Measurements from ENCODE around the gene IL11RA.

IL11RA gene

GRCh38 chr9:34656992-34657391 lies 5.0 kb downstream of the IL11RA start:
- TF ChIP-seq FOXK2 (IDR thresholded peaks at IDR 0.05), result no peak
- no peak for TF ChIP-seq BHLHE40 (IDR thresholded peaks at IDR 0.05; ENCODE audit: borderline replicate concordance)
- no peak for TF ChIP-seq SUZ12 (IDR thresholded peaks at IDR 0.05)
- no peak for TF ChIP-seq FOXM1 (IDR thresholded peaks at IDR 0.05; ENCODE audit: borderline replicate concordance)
- TF ChIP-seq HDGF (IDR thresholded peaks at IDR 0.05; ENCODE audit: borderline replicate concordance), result no peak
- TF ChIP-seq PKNOX1 (IDR thresholded peaks at IDR 0.05), result no peak
- TF ChIP-seq ZNF384 (IDR thresholded peaks at IDR 0.05), result no peak
- TF ChIP-seq L3MBTL2 (conservative IDR thresholded peaks at IDR 0.05), result no peak
- TF ChIP-seq TARDBP (IDR thresholded peaks at IDR 0.05), result no peak
- no peak for TF ChIP-seq ELF4 (IDR thresholded peaks at IDR 0.05)
- no peak for TF ChIP-seq SP1 (IDR thresholded peaks at IDR 0.05)
- TF ChIP-seq LEF1 (IDR thresholded peaks at IDR 0.05; ENCODE audit: borderline replicate concordance), result no peak
- TF ChIP-seq ARNT (IDR thresholded peaks at IDR 0.05), result no peak
- no peak for TF ChIP-seq NFRKB (IDR thresholded peaks at IDR 0.05)
- no peak for TF ChIP-seq CTBP1 (IDR thresholded peaks at IDR 0.05; ENCODE audit: borderline replicate concordance)
- no peak for TF ChIP-seq FOXA1 (IDR thresholded peaks at IDR 0.05)
- ChIA-PET POLR2A (interaction anchor here (1.4 kb wide), 1 partner anchor 19 kb away, joined by 3 read pairs; the partner anchor contains the start of gene SIGMAR1), CTCF (no interaction called here)
- DNase-seq (ENCODE audit: extremely low spot score), result no peak

GRCh38 chr9:34658461-34658860 lies 6.5 kb downstream of the IL11RA start:
- ChIA-PET CTCF (no interaction called here), POLR2A (no interaction called here)
- no peak for TF ChIP-seq BHLHE40 (IDR thresholded peaks at IDR 0.05; ENCODE audit: borderline replicate concordance)
- no peak for DNase-seq (ENCODE audit: extremely low spot score)

- DNase-seq (ENCODE audit: extremely low spot score), result no peak
- no peak for TF ChIP-seq ARNT (IDR thresholded peaks at IDR 0.05)
- TF ChIP-seq HDGF (IDR thresholded peaks at IDR 0.05; ENCODE audit: borderline replicate concordance), result no peak
- TF ChIP-seq NFRKB (IDR thresholded peaks at IDR 0.05), result no peak
- no peak for TF ChIP-seq TARDBP (IDR thresholded peaks at IDR 0.05)
- ChIA-PET CTCF (no interaction called here), POLR2A (interaction anchor here (1.2 kb wide), 1 partner anchor 21 kb away, joined by 3 read pairs; no protein-coding TSS in a partner anchor)
Measured at GRCh38 chr9:34659592-34660253, 7.7 kb downstream of the IL11RA start.

GRCh38 chr9:34662526-34663302 lies 10.7 kb downstream of the IL11RA start, which contains the start of gene CCL27:
Gene CCL27 (minus strand): TSS chr9:34662657. CDS start chr9:34662633, 24 bp downstream.
- no peak for TF ChIP-seq CTBP1 (IDR thresholded peaks at IDR 0.05; ENCODE audit: borderline replicate concordance)
- TF ChIP-seq HDGF (IDR thresholded peaks at IDR 0.05; ENCODE audit: borderline replicate concordance), result no peak
- TF ChIP-seq FOXK2 (IDR thresholded peaks at IDR 0.05), result no peak
- TF ChIP-seq BHLHE40 (IDR thresholded peaks at IDR 0.05; ENCODE audit: borderline replicate concordance), result no peak
- TF ChIP-seq SUZ12 (IDR thresholded peaks at IDR 0.05), result no peak
- TF ChIP-seq SP1 (IDR thresholded peaks at IDR 0.05), result no peak
- TF ChIP-seq ZNF384 (IDR thresholded peaks at IDR 0.05), result no peak
- TF ChIP-seq ELF4 (IDR thresholded peaks at IDR 0.05), result no peak
- no peak for TF ChIP-seq NFRKB (IDR thresholded peaks at IDR 0.05)
- TF ChIP-seq FOXM1 (IDR thresholded peaks at IDR 0.05; ENCODE audit: borderline replicate concordance), result no peak
- TF ChIP-seq L3MBTL2 (conservative IDR thresholded peaks at IDR 0.05), result no peak
- no peak for TF ChIP-seq FOXA1 (IDR thresholded peaks at IDR 0.05)
- no peak for TF ChIP-seq LEF1 (IDR thresholded peaks at IDR 0.05; ENCODE audit: borderline replicate concordance)
- TF ChIP-seq ARNT (IDR thresholded peaks at IDR 0.05), result no peak
- TF ChIP-seq PKNOX1 (IDR thresholded peaks at IDR 0.05), result no peak
- no peak for TF ChIP-seq TARDBP (IDR thresholded peaks at IDR 0.05)
- ChIA-PET POLR2A (interaction anchor here (1.2 kb wide), 1 partner anchor 16 kb away, joined by 4 read pairs; the partner anchor contains the start of gene GALT), CTCF (no interaction called here)
- no peak for DNase-seq (ENCODE audit: extremely low spot score)

GRCh38 chr9:34663303-34663605 lies 11.3 kb downstream of the IL11RA start:
- ChIA-PET POLR2A (interaction anchor here (1.2 kb wide), 1 partner anchor 17 kb away, joined by 4 read pairs; the partner anchor contains the start of gene GALT), CTCF (no interaction called here)
- DNase-seq (ENCODE audit: extremely low spot score), result no peak
- TF ChIP-seq LEF1 (IDR thresholded peaks at IDR 0.05; ENCODE audit: borderline replicate concordance), result no peak

GRCh38 chr9:34664281-34665066 lies 12.5 kb downstream of the IL11RA start:
- peak; percentile 78 for DNase-seq (ENCODE audit: extremely low spot score)
- TF ChIP-seq ARNT (IDR thresholded peaks at IDR 0.05) (no peak), TARDBP (IDR thresholded peaks at IDR 0.05) (no peak), FOXK2 (IDR thresholded peaks at IDR 0.05) (no peak), HDGF (IDR thresholded peaks at IDR 0.05; ENCODE audit: borderline replicate concordance) (no peak)

More at GRCh38 chr9:34664281-34665066, 12.5 kb downstream of the IL11RA start:
- ChIA-PET CTCF (interaction anchor here (1.3 kb wide), 1 partner anchor 21 kb away, joined by 3 read pairs; no protein-coding TSS in a partner anchor), POLR2A (interaction anchor here (0.7 to 1.8 kb wide), 3 partner anchors 17 to 38 kb away, joined by 3 to 11 read pairs (median 3); partner anchors contain the start of genes GALT and SIGMAR1)
